GM21529 (cell line): Measurements from ENCODE around the gene ARHGAP4.

Experiments
- ATAC-seq: cut with Tn5 transposase; IDR thresholded peaks from one replicate; pipeline ENCODE4 v1.9.1; 2021; ENCODE audit not compliant: unreplicated experiment

Gene ARHGAP4

GRCh38 chrX:153908219-153908860 is 17.7 kb downstream of the ARHGAP4 start:
- no peak for ATAC-seq

- ATAC-seq = no peak
Observed at GRCh38 chrX:153907456-153907855, 18.6 kb downstream of the ARHGAP4 start.

GRCh38 chrX:153906126-153906917 is 19.7 kb downstream of the ARHGAP4 start:
- ATAC-seq = no peak

- ATAC-seq = no peak
Observed at GRCh38 chrX:153905481-153906095, 20.5 kb downstream of the ARHGAP4 start.

- ATAC-seq = no peak
Observed at GRCh38 chrX:153903991-153904957, 21.8 kb downstream of the ARHGAP4 start, which contains the start of gene AVPR2. AVPR2 (plus strand) TSS chrX:153904673; CDS start chrX:153905146, 473 bp downstream.

- no peak for ATAC-seq
Observed at GRCh38 chrX:153903238-153903980, 22.7 kb downstream of the ARHGAP4 start.

GRCh38 chrX:153902385-153902784 is 23.7 kb downstream of the ARHGAP4 start:
- ATAC-seq = no peak

GRCh38 chrX:153901753-153902140 is 24.3 kb downstream of the ARHGAP4 start:
- ATAC-seq = no peak

- ATAC-seq = peak; percentile 89
Observed at GRCh38 chrX:153900831-153901752, 25.0 kb downstream of the ARHGAP4 start.

GRCh38 chrX:153897899-153898298 is 28.2 kb downstream of the ARHGAP4 start:
- no peak for ATAC-seq

- no peak for ATAC-seq
Observed at GRCh38 chrX:153889123-153889522, 36.9 kb downstream of the ARHGAP4 start.

- peak; percentile 59 for ATAC-seq
Observed at GRCh38 chrX:153888344-153888743, 37.7 kb downstream of the ARHGAP4 start.

- ATAC-seq = no peak
Observed at GRCh38 chrX:153887385-153887784, 38.7 kb downstream of the ARHGAP4 start.

GRCh38 chrX:153886915-153887314 is 39.1 kb downstream of the ARHGAP4 start:
- no peak for ATAC-seq

GRCh38 chrX:153885968-153886903 is 39.8 kb downstream of the ARHGAP4 start, which contains the start of gene L1CAM:
L1CAM (minus strand) TSS chrX:153886173; CDS start chrX:153875836, 10,337 bp downstream.
- no peak for ATAC-seq

- ATAC-seq = no peak
Observed at GRCh38 chrX:153885208-153885787, 40.8 kb downstream of the ARHGAP4 start.

- no peak for ATAC-seq
Observed at GRCh38 chrX:153884590-153884989, 41.5 kb downstream of the ARHGAP4 start.
